ENCODE results near the gene PIK3AP1. TPM values are rescaled to one million over a fixed set of nuclear protein-coding genes. Genes with fewer than 3 reads are reported as not detected.

Gene PIK3AP1
- total and polyA plus RNA-seq, 4 donors, result 27.3 to 137 (median 50.9) TPM

GRCh38 chr10:96673318-96674099, 46.8 kb downstream of the PIK3AP1 start:
- H3K27ac ChIP-seq (ENCODE audit: low read depth in 1 of 2, low read length in 2 of 2), result peak overlapping the region; percentile 86 to 88
- H3K4me1 ChIP-seq (ENCODE audit: control insufficient read depth in 4 of 4, insufficient read depth in 4 of 4, low read length in 3 of 4), result peaks cover 20 to 71% (median 46%) of the 10 kb centered on the region in 4 donors
- TF ChIP-seq RAD21 (IDR thresholded peaks at IDR 0.05), result peak in 1 of 2 donors; percentile 60
- peak in 1 of 2 donors; percentile 41 for TF ChIP-seq EGR1 (IDR thresholded peaks at IDR 0.05; ENCODE audit: low read depth in 2 of 2)
- TF ChIP-seq JUND (IDR thresholded peaks at IDR 0.05), result peak; percentile 63 to 84
- peak; percentile 91 for TF ChIP-seq FOXA1 (IDR thresholded peaks at IDR 0.05)
- TF ChIP-seq, protein P1, sequence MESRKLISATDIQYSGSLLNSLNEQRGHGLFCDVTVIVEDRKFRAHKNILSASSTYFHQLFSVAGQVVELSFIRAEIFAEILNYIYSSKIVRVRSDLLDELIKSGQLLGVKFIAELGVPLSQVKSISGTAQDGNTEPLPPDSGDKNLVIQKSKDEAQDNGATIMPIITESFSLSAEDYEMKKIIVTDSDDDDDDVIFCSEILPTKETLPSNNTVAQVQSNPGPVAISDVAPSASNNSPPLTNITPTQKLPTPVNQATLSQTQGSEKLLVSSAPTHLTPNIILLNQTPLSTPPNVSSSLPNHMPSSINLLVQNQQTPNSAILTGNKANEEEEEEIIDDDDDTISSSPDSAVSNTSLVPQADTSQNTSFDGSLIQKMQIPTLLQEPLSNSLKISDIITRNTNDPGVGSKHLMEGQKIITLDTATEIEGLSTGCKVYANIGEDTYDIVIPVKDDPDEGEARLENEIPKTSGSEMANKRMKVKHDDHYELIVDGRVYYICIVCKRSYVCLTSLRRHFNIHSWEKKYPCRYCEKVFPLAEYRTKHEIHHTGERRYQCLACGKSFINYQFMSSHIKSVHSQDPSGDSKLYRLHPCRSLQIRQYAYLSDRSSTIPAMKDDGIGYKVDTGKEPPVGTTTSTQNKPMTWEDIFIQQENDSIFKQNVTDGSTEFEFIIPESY (IDR thresholded peaks at IDR 0.05), result no peak
- TF ChIP-seq, protein P2, sequence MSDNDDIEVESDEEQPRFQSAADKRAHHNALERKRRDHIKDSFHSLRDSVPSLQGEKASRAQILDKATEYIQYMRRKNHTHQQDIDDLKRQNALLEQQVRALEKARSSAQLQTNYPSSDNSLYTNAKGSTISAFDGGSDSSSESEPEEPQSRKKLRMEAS (IDR thresholded peaks at IDR 0.05), result peak; percentile 29
- peak; percentile 92 for TF ChIP-seq FOXA2 (IDR thresholded peaks at IDR 0.05)
- no peak for TF ChIP-seq GABPA (IDR thresholded peaks at IDR 0.05 in 1 of 2, conservative IDR thresholded peaks at IDR 0.05 in 1 of 2)
- peak; percentile 85 for TF ChIP-seq HNF4G (IDR thresholded peaks at IDR 0.05)
- TF ChIP-seq TAF1 (conservative IDR thresholded peaks at IDR 0.05), result no peak
- peak; percentile 59 for TF ChIP-seq YY1 (IDR thresholded peaks at IDR 0.05)
- no peak for TF ChIP-seq ATF3 (IDR thresholded peaks at IDR 0.05)
- TF ChIP-seq CTCF (IDR thresholded peaks at IDR 0.05; ENCODE audit: low read depth, low read length, missing input control), result no peak
- TF ChIP-seq HNF4A (conservative IDR thresholded peaks at IDR 0.05), result peak; percentile 87 to 90
- TF ChIP-seq SP1 (IDR thresholded peaks at IDR 0.05), result peak; percentile 95
- TF ChIP-seq RXRA (IDR thresholded peaks at IDR 0.05), result peak; percentile 86
- TF ChIP-seq NR2F2 (IDR thresholded peaks at IDR 0.05), result peak; percentile 82
- TF ChIP-seq, protein P3, sequence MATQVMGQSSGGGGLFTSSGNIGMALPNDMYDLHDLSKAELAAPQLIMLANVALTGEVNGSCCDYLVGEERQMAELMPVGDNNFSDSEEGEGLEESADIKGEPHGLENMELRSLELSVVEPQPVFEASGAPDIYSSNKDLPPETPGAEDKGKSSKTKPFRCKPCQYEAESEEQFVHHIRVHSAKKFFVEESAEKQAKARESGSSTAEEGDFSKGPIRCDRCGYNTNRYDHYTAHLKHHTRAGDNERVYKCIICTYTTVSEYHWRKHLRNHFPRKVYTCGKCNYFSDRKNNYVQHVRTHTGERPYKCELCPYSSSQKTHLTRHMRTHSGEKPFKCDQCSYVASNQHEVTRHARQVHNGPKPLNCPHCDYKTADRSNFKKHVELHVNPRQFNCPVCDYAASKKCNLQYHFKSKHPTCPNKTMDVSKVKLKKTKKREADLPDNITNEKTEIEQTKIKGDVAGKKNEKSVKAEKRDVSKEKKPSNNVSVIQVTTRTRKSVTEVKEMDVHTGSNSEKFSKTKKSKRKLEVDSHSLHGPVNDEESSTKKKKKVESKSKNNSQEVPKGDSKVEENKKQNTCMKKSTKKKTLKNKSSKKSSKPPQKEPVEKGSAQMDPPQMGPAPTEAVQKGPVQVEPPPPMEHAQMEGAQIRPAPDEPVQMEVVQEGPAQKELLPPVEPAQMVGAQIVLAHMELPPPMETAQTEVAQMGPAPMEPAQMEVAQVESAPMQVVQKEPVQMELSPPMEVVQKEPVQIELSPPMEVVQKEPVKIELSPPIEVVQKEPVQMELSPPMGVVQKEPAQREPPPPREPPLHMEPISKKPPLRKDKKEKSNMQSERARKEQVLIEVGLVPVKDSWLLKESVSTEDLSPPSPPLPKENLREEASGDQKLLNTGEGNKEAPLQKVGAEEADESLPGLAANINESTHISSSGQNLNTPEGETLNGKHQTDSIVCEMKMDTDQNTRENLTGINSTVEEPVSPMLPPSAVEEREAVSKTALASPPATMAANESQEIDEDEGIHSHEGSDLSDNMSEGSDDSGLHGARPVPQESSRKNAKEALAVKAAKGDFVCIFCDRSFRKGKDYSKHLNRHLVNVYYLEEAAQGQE (IDR thresholded peaks at IDR 0.05), result peak; percentile 72
- no peaks in the 10 kb centered on the region for H3K27me3 ChIP-seq (ENCODE audit: control insufficient read depth in 4 of 4, insufficient read depth in 4 of 4, low read length in 3 of 4)
- H3K9ac ChIP-seq (ENCODE audit: low read depth in 1 of 2, low read length in 2 of 2), result peak overlapping the region; percentile 45 to 72
- DNase-seq (ENCODE audit: low spot score), result no peak
- 22% methylated on average over 11 of the region's 11 CpGs for WGBS
- no peaks in the 10 kb centered on the region for H3K9me3 ChIP-seq (ENCODE audit: control insufficient read depth in 4 of 4, low read length in 3 of 4)
- H3K36me3 ChIP-seq (ENCODE audit: control insufficient read depth in 4 of 4, insufficient read depth in 3 of 4, low read depth in 1 of 4, low read length in 3 of 4), result peaks cover 0 to 3% (median 0%) of the 10 kb centered on the region in 4 donors
- H3K4me3 ChIP-seq (ENCODE audit: low read depth in 1 of 3, low read length in 3 of 3), result peak overlapping the region in 1 of 3 donors; percentile 16
